ENCODE results near the gene NUDT9.

DNA sequence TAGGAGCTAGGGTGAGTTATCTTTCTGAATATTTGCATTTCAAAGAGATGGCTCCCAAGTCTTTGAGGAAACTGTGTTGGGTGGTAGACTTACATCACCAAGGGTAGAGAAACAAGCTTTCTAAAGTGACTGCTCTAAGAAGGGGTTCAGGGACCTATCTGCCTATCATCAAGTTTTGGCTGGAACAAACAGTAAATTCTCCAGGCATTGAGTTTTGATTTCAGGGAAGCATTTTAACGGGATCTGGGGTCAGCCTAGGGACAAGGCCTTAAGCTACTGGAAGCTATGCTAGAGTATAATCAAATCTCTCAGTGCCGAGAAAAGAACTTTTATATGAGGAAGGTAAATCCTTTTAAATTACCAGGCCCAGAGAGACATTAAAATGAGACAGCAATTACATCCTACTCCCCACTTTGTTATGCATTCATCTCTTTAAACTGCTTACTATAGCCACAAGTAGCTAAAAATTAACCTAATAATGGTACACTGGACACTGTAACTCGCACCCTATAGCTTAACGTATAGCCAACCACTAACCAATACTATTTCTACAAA lies 2.0 kb upstream of the NUDT9 start:
- TF ChIP-seq TARDBP (IDR thresholded peaks at IDR 0.05), result no peak
- no peak for TF ChIP-seq ZNF384 (IDR thresholded peaks at IDR 0.05)
- TF ChIP-seq L3MBTL2 (conservative IDR thresholded peaks at IDR 0.05), result no peak
- TF ChIP-seq, protein P1, sequence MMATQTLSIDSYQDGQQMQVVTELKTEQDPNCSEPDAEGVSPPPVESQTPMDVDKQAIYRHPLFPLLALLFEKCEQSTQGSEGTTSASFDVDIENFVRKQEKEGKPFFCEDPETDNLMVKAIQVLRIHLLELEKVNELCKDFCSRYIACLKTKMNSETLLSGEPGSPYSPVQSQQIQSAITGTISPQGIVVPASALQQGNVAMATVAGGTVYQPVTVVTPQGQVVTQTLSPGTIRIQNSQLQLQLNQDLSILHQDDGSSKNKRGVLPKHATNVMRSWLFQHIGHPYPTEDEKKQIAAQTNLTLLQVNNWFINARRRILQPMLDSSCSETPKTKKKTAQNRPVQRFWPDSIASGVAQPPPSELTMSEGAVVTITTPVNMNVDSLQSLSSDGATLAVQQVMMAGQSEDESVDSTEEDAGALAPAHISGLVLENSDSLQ (IDR thresholded peaks at IDR 0.05), result no peak
- no peak for TF ChIP-seq FOXK2 (IDR thresholded peaks at IDR 0.05)
- no peak for TF ChIP-seq FOXM1 (IDR thresholded peaks at IDR 0.05; ENCODE audit: borderline replicate concordance)
- TF ChIP-seq NFRKB (IDR thresholded peaks at IDR 0.05), result no peak
- TF ChIP-seq SP1 (IDR thresholded peaks at IDR 0.05), result no peak
- no peak for TF ChIP-seq FOXA1 (IDR thresholded peaks at IDR 0.05)
- TF ChIP-seq SUZ12 (IDR thresholded peaks at IDR 0.05), result no peak
- no peak for TF ChIP-seq ARNT (IDR thresholded peaks at IDR 0.05)
- TF ChIP-seq ELF4 (IDR thresholded peaks at IDR 0.05), result no peak
- no peak for TF ChIP-seq CTBP1 (IDR thresholded peaks at IDR 0.05; ENCODE audit: borderline replicate concordance)
- no peak for TF ChIP-seq BHLHE40 (IDR thresholded peaks at IDR 0.05; ENCODE audit: borderline replicate concordance)

All from HEK293T (cell line).